Measurements from ENCODE around the gene TMEM151A.

Gene TMEM151A

DNA sequence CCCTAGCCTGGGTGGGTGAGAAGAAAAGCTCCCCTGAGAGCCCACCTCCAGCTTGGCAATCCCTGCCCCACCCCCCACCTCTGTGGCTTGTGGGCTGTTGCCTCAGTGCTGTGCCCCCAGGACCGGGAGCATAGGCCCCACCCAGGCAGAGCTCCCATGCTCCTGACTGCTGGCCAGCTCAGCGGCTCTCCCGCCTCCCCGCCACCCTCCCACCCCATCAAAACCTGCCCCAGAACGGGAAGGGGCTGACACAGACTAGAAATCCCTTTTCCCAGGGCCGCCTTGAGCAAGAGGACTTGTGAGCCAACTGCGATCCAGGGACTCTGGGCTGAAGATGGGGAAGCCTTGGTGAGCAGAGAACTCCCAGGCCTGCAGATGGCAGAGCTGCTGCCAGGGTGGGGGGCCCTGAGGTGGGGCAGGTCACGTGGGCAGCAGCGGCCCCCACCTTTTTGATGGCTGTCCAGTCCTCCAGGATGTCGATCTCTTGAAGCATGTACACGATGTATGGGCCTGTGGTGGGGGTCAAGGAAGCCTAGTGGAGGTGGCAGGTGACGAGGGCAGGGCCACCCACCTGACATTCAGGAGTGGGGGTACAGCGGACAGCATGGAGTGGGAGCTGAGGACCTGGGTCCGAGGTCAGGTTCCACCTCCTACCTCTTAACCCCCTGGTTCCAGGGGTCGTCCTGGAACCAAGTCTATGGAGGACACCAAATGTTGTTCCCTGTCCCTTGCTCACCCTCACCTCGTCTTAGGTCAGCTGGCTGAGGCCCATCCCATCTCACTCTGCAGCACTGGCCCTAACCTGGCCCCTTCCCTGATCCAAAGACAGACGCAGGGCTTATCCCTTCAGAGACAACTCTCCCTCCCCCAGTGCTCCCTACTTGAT is 46.8 kb downstream of the TMEM151A start:
- no peak for DNase-seq

DNA sequence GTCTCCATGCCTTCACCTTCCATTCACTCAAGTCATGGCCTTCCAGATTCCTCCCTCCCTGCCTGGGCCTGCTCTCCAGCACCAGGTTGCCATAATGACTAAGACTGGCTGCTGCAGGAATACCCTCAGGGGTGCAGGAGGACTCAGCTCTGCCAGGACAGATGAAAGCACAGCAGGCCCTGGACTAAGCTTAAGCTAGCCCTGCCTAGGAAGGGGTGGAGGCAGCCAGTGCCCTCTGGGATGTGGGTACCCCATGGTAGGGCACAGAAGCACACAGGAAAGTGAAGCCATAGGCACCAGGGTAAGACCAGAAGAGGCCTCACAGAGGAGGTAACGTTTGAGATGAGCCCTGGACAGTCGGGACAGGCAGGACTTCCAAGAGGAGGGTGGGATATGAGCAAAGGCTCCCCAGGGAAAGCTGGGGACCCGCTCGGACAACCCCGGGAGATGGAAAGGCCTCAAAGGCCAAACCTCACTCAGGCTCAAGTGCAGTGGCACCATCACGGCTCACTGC is 47.5 kb downstream of the TMEM151A start:
- DNase-seq: no peak

DNA sequence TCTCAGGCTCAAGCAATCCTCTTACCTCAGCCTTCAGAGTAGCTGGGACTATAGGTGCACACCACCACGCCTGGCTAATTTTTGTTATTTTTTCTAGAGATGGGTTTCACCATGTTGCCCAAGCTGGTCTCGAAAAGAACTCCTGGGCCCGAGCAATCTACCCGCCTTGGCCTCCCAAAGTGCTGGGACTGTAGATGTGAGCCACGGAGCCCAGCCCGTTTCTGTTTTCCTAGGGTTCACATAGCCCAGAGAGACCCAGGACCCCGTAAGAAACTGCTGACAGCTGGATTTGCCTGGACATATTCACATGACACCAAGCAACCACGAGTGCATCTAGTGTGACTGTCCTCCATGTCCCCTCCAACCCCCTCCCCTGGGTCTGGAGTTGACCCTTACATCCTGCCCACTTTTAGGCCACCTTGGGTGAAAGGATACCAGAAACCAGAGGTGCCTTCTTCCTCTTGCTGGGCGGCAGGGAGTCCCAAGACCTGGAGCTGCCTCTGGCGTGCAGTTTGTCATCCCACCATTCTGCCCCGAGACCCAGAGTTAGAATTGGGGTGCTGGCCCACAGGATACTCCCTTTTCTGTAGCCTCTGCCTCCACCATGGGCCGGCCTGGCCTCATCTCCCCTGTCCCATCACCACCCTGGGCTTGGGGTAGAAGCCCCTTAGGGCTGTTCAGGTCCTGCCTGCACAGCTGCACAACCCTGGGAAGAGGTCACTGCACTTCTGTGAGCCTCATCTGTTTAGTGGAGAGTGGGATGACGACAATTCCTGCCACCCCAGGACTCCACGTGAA is 48.2 kb downstream of the TMEM151A start:
- no peak for DNase-seq

DNA sequence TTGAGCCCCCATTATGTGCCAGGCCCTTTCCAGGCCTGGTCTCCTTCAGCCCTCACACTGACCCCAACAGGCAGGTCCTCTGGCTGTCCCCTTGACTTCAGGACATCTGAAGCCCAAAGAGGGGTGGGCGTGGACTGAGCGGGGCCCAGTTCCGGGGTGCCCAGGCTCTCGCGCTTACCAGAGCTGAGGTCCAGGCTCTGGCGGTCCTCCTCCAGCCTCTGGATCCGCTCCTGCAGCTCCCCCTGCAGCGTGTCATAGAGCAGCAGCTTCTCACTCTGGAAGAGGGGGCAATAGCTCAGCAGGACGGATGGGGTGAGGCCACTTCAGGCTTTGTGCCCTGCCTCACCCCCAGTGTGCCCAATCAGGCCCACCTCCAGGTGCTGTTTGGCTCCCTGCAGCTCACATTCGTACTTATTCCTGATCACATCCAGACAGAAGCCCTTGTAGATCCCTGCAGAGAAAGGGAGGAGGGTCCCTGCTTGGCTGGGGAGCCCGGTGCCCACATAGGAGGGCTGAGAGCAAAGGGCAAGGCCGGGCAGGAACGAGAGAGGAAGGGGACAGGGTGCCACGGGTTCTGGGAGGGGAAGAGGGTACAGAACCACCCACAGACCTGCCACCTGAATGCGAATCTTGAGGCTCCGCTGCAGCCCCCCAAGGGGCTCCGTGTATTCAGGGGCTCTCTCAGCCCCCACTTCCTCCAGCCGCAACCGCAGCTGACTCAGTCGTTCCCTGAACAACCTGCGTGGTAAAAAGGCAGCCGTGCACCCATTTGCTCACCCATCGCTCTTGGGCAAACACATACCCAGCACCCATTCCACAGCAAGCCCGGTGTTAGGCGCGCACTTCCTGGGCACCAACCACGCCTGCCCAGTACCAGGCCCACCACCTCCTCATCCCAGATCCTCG is 49.2 kb downstream of the TMEM151A start:
- no peak for DNase-seq

DNA sequence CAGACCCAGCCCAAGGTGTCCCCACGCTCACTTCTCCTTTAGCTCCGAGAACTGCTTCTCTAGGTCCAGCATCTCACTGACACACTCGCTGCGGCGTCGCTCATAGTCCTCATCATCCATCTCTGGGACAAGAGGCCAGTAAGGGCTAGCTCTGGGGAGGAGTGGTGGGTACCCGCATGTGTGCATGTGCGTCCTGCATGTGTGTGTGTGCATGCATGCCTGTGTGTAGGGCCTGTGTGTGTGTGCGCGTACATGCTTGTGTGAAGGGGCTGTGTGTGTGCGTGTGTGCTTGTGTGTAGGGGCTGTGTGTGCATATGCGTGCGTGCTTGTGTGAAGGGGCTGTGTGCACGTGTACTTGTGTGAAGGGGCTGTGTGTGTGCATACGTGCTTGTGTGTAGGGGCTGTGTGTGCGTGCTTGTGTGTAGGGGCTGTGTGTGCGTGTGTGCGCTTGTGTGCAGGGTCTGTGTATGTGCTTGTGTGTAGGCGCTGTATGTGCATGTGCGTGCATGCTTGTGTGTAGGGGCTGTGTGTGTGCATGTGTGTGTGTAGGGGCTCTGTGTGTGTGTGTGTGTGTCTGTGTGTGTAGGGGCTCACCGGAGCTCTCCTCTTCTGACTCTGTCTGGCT is 49.9 kb downstream of the TMEM151A start:
- no peak for DNase-seq

DNA sequence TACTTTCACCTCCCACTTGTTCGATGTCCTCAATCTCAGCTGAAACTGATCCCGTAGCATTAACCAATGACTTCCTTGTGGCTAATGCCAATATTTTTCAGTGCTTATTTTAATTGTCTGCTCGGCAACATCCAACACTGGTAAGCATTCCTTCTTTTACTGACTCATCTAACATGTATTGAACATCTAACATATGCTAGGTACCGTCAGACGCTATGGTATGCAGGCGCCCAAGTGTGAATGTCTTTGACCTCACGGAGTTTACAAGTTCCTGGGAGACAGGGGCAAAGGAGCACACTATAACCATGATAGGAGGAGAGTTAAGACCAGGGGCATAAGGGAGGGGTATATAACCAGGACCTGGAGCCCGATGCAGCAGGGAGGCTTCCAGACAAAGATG is 51.5 kb downstream of the TMEM151A start:
- no peak for DNase-seq

DNA sequence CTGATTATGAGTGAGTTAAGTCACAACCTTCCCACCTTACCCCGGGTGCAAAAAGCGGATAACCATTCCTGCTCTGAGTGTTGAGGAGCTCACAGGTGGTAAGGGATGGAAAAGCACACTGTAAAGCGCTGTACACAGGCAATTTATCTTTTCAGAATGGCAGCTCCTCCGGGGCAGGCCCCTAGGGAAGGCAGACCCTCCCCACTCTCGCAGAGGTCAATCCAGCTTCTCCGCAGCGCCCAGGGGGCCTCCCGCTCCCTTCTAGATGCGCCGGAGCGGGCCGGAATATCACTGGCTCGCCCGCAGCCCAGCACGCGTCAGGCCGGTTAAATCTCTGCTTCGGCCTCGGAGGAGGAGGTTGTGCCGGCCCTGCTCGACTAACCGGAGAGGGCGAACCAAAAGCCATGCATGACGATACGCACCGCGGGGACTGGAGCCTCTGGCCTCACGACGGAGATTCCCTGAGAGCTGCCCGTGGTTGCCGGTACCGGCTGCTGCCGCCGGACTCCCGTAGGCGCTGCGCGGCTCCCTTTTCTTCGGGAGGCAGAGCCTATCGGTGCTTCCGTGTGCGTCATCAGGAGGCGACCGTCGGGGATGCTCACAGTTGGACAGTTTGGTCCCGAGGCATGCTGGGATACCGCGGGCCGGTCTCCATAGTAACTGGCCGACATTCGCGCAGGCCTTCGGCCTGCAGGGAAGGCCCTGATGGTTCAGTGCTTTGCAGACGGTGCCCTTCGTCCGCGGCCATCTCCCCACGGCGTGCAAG is 53.0 kb downstream of the TMEM151A start, which contains the start of gene BRMS1:
BRMS1 (minus strand) TSS at position 555 of the 766 bp plus-strand sequence. CDS start 2,870 bp downstream, outside the sequence.
- DNase-seq: peak; percentile 90

DNA sequence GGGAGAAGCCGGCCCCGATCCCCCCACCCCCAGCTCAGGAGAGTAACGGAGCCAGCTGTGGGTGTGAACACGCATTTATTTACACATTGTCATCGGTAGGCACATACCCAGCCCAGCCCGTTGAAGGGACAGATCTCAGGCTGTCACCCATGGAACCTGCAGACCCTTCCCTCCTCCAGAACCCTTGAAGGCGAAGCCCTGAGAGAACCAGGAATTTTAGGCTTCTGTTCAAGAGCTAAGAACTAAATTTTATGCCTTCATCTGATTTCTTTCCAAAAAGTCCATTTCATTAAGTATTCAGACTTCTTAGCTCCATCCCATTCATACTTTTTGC is 53.6 kb downstream of the TMEM151A start:
- no peak for DNase-seq

Measured in kidney glomerular epithelial cell (primary cell).